HG03457 (cell line): ENCODE data around the gene HFE.
A peak's percentile ranks its signal among the peaks of the same experiment; 100 is the strongest.
"Not testable (repeated sequence)": the region's sequence is repeated elsewhere in the genome, so short reads cannot be mapped to it uniquely, and the experiment has no call there.

ENCODE experiments used
- ATAC-seq: cut with Tn5 transposase; IDR thresholded peaks from one replicate; pipeline ENCODE4 v1.9.1; 2021; ENCODE audit warnings: moderate number of reproducible peaks; ENCODE audit not compliant: unreplicated experiment

HFE gene, protein sequence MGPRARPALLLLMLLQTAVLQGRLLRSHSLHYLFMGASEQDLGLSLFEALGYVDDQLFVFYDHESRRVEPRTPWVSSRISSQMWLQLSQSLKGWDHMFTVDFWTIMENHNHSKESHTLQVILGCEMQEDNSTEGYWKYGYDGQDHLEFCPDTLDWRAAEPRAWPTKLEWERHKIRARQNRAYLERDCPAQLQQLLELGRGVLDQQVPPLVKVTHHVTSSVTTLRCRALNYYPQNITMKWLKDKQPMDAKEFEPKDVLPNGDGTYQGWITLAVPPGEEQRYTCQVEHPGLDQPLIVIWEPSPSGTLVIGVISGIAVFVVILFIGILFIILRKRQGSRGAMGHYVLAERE

DNA sequence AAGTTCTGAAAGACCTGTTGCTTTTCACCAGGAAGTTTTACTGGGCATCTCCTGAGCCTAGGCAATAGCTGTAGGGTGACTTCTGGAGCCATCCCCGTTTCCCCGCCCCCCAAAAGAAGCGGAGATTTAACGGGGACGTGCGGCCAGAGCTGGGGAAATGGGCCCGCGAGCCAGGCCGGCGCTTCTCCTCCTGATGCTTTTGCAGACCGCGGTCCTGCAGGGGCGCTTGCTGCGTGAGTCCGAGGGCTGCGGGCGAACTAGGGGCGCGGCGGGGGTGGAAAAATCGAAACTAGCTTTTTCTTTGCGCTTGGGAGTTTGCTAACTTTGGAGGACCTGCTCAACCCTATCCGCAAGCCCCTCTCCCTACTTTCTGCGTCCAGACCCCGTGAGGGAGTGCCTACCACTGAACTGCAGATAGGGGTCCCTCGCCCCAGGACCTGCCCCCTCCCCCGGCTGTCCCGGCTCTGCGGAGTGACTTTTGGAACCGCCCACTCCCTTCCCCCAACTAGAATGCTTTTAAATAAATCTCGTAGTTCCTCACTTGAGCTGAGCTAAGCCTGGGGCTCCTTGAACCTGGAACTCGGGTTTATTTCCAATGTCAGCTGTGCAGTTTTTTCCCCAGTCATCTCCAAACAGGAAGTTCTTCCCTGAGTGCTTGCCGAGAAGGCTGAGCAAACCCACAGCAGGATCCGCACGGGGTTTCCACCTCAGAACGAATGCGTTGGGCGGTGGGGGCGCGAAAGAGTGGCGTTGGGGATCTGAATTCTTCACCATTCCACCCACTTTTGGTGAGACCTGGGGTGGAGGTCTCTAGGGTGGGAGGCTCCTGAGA is at the start of gene HFE:
Gene HFE, plus strand, starts transcription at position 146 of the 832 bp plus-strand sequence. Its CDS starts 12 bp downstream, at position 158.
- ATAC-seq = no peak

GRCh38 chr6:26041946-26042345 is 45.3 kb upstream of the HFE start:
- no peak for ATAC-seq

- peak; percentile 56 for ATAC-seq
Measured at GRCh38 chr6:26043384-26044139, 43.7 kb upstream of the HFE start.

DNA sequence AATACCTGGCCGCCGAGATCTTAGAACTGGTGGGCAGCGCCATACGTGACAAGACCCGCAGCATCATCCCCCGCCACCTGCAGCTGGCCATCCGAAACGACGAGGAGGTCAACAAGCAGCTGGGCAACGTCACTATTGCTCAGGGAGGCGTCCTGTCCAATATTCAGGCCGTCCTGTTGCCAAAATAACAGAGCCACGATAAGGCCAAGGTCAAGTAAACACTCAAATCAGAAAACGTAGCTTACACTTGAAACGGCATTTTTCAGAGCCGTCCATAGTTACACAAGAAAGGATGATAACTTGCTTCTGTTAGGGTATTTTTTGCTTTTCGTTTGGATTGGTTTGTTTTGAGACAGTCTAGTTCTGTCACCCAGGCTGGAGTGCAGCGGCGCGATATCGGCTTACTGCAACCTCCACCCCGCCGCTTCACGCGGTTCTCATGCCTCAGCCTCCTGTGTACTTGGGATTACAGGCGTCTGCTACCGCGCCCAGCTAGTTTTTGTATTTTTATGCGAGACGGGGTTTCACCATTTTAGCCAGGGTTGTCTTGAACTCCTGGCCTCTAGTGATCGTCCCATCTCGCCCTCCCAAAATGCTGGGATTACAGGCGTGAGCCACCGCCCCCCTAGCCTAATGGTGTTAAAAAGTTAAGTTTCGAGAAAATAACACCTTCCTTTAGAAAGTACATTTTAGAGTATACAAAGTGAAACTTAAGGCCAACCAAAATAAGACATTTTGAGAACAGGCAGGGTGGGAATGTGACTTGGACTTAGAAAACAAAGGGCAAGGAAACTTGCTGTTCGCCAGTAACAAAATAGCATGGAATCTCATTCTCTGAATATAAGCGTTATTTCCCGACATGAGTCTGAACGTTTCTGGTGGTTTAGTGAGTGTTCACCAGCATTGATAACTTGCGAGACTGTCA is 42.8 kb upstream of the HFE start:
- peak; percentile 16 for ATAC-seq

- ATAC-seq = peak; percentile 41
Measured at GRCh38 chr6:26045065-26045927, 41.9 kb upstream of the HFE start.

DNA sequence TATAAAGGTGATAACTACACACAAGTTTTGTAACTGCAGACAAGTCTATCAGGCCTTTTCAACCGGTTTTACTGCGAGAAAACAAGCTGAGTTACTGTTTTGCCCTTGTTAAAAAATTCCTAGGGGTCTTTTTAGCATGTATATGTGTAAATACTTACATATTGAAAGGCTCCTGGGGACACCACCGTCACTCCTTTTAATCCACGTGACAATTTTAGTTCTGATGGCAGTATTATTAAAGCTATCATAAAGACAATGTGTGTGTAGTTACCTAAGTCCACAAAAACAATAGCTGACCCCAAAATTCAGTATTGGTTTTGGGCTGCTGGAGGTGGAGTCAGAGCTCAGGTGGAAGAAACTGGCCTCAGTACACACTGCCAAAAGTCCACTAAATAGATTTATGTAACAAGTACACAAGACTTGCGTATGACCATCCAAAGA is 41.3 kb upstream of the HFE start:
- ATAC-seq = no peak

GRCh38 chr6:26047329-26047728 is 39.9 kb upstream of the HFE start:
- not testable (repeated sequence) for ATAC-seq

DNA sequence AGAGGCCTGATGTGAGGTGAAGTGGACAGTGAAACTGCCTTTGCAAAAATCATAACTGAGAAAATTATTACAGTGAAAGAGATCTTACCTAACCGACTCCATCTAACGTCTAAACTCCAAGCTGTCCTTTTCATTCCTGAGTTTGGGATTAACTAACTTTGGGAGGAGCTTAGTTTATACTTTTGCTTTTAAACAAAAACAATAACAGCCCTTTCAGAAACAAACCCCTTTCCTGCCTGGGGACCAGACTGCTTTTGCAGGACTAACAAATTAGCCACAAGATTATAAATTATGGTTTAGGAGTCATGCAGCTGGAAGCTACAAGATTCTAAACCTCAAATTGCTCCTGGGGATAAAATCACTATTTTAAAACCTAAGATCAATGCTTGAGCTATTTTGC is 38.6 kb upstream of the HFE start:
- no peak for ATAC-seq

DNA sequence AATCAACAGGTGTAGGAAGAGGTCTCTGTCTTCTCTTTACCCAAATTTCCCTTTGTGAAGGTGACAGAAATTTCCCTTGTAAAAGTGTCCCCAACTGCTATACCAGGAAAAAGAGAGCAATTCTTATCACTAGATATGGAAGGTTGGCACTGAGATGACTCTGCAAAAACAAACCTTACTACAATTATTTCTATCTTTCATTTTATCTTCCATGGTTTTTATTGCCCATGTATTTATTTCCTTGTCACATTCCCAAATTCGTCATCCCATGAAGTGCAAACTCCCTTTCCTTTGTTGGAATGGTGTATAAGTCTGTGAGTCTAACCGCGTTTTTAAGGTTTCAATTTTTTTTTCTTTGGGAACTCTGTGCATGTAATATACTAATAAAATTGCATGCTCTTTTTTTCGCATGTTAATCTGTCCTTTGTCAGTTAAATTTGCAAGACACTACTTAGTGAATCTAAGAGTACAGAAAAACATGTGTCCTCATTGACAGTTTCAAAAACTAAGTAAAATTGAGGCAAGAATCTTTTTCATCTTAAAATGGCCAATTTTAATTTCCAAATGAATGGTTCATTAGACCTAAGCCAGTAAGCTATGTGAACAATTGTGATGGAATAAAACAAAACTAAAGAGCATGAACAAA is 35.4 kb upstream of the HFE start:
- ATAC-seq = no peak

- not testable (repeated sequence) for ATAC-seq
Measured at GRCh38 chr6:26052762-26053250, 34.4 kb upstream of the HFE start.

GRCh38 chr6:26053992-26054780 is 33.0 kb upstream of the HFE start:
- no peak for ATAC-seq

- peak; percentile 42 for ATAC-seq
Measured at GRCh38 chr6:26054781-26055718, 32.2 kb upstream of the HFE start.

- peak; percentile 56 for ATAC-seq
Measured at GRCh38 chr6:26055719-26056582, 31.3 kb upstream of the HFE start.

DNA sequence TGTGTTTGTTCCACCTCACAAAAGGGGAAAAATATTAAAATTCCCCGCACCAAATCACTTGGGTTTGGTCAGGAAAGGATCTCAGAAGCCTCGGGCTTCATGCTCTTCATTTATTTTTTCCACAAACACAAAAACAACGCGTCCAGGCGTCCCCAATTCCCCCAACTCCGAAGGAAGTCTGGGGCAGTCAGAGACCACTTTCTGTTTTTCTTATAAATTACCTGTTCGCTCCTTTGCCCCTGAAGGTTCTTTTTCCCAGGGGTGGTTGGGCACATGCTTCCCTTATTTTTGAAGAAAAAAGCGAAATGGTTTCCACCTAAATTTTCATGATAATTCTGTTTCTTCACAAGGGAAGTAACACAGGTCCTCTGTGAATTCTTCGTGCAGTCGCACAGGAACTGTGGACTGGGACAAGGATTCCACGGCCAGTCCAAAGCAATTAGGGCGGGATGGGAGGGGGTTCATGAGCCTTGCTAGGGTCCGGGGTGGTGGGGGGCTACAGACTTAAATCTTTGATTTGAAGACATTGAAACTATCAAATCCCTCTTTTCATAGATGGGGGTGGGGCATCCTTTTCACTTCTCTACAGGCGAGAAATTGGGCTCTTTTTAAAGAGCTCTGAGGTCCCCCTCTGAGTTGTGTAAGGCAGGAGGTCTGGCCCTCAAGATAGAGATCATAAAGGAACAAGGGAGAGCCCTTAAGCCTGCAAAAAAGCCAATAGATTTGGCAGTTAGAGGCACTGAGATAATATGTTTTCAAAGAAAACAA is 30.5 kb upstream of the HFE start:
- no peak for ATAC-seq

GRCh38 chr6:26057899-26058298 is 29.3 kb upstream of the HFE start:
- ATAC-seq = no peak
